HCT116 (cell line): ENCODE results near the gene FBXO48. TPM values are rescaled to one million over a fixed set of nuclear protein-coding genes. Genes with fewer than 3 reads are reported as not detected.

Experiments used
- ATAC-seq: fragments of 200-7000 bp; cut with Tn5 transposase; 2 replicates; pipeline ENCODE4 v1.9.1; 2020; ENCODE audit warnings: mild to moderate bottlenecking, moderate library complexity
- BruUV-seq: library from RNA; stranded (reverse); fragments of 400-500 nt; replicated peaks from 2 replicates; lab custom pipeline; 2021; lab: Mats Ljungman, UMichigan
- CTCF ChIA-PET: fragments of 300-600 bp; sonication (Branson Sonifier 250); formaldehyde crosslinking; loops from one replicate; lab custom pipeline; 2021; ENCODE audit warnings: antibody characterized with exemption; lab: Charles Lee
- POLR2A ChIA-PET: fragments of 300-600, 350-600 bp; sonication (Branson Sonifier 250); formaldehyde crosslinking; loops from one replicate; lab custom pipeline; 2021; ENCODE audit warnings: antibody characterized with exemption; lab: Charles Lee
- RAD21 ChIA-PET, 2 experiments: fragments of 300-600 bp; sonication (Branson Sonifier 250); formaldehyde crosslinking; loops; one replicate each; lab custom pipeline; 2023; ENCODE audit warnings: low total read pairs in 2 of 2; ENCODE audit not compliant: uncharacterized antibody in 2 of 2, unreplicated experiment in 2 of 2, low non-redundant PET in 1 of 2; lab: Charles Lee
- DNase-seq: peaks from one replicate; pipeline ENCODE4 v3.0.0-alpha.2; 2010; ENCODE audit warnings: low read depth, low spot score
- H2AFZ ChIP-seq: fragments of 200-600 bp; shearing (Covaris generic), sonication (generic); 2 replicates; pipeline ENCODE4 v1.6.1; 2017; ENCODE audit warnings: low read depth, mixed run types, mixed read lengths, antibody characterized with exemption, low read length; ENCODE audit not compliant: poor library complexity, severe bottlenecking
- H3K27ac ChIP-seq: 2 replicates; pipeline ENCODE4 v1.5.1; 2012; ENCODE audit warnings: low read depth, low read length
- H3K27me3 ChIP-seq: fragments of 200-600 bp; sonication (generic); 2 replicates; pipeline ENCODE4 v1.6.1; 2016; ENCODE audit warnings: mixed run types, low read length, mixed read lengths; ENCODE audit not compliant: insufficient read depth
- H3K36me3 ChIP-seq, 2 experiments: fragments of 200-500 bp in 1 of 2; fragments of 200-600 bp in 1 of 2; sonication (Bioruptor generic) in 1 of 2; sonication (generic) in 1 of 2; 2 replicates each; pipeline versions ENCODE4 v1.5.1 to v1.6.1; 2014 to 2016; ENCODE audit warnings: low read length in 2 of 2, inconsistent platforms in 1 of 2, mixed read lengths in 1 of 2, mixed run types in 1 of 2; ENCODE audit not compliant: insufficient read depth in 2 of 2, control insufficient read depth in 1 of 2
- H3K4me1 ChIP-seq, 2 experiments: fragments of 200-600 bp in 1 of 2; sonication (generic) in 1 of 2; 2 replicates each; pipeline versions ENCODE4 v1.5.1 to v1.6.1; 2012 to 2017; ENCODE audit warnings: low read length in 2 of 2, inconsistent platforms in 1 of 2, mild to moderate bottlenecking in 1 of 2, mixed read lengths in 1 of 2, mixed run types in 1 of 2, moderate library complexity in 1 of 2; ENCODE audit not compliant: insufficient read depth in 2 of 2, control insufficient read depth in 1 of 2
- H3K4me2 ChIP-seq: fragments of 200-600 bp; sonication (generic); 2 replicates; pipeline ENCODE4 v1.6.1; 2017; ENCODE audit warnings: mixed run types, low read length, mixed read lengths
- H3K4me3 ChIP-seq, 2 experiments: fragments of 200-600 bp in 1 of 2; sonication (generic) in 1 of 2; replicated peaks in 1 of 2; 2 replicates each; pipeline ENCODE4 v1.5.1; 2011 to 2016; ENCODE audit warnings: low read length in 2 of 2, control low read depth in 1 of 2, low read depth in 1 of 2, mild to moderate bottlenecking in 1 of 2, mixed read lengths in 1 of 2, mixed run types in 1 of 2
- H3K79me2 ChIP-seq: fragments of 200-600 bp; sonication (generic); 2 replicates; pipeline ENCODE4 v1.6.1; 2017; ENCODE audit warnings: mild to moderate bottlenecking, mixed run types, low read length, moderate library complexity, mixed read lengths; ENCODE audit not compliant: insufficient read depth
- H3K9ac ChIP-seq: fragments of 200-600 bp; sonication (generic); 2 replicates; pipeline ENCODE4 v1.6.1; 2016; ENCODE audit warnings: low read length, mixed read lengths
- H3K9me2 ChIP-seq: fragments of 200-600 bp; sonication (generic), shearing (Covaris generic); 2 replicates; pipeline ENCODE4 v1.6.1; 2017; ENCODE audit warnings: mixed run types, mild to moderate bottlenecking, moderate library complexity; ENCODE audit not compliant: insufficient read depth
- H3K9me3 ChIP-seq, 2 experiments: fragments of 200-500 bp in 1 of 2; fragments of 200-600 bp in 1 of 2; sonication (Bioruptor generic) in 1 of 2; sonication (generic) in 1 of 2; 2 replicates each; pipeline ENCODE4 v1.6.1; 2014 to 2017; ENCODE audit warnings: low read length in 2 of 2, mixed read lengths in 2 of 2, inconsistent platforms in 1 of 2, low read depth in 1 of 2, mild to moderate bottlenecking in 1 of 2, mixed run types in 1 of 2, moderate library complexity in 1 of 2; ENCODE audit not compliant: control insufficient read depth in 1 of 2, insufficient read depth in 1 of 2
- H4K20me1 ChIP-seq: fragments of 200-600 bp; sonication (generic), shearing (Covaris generic); 2 replicates; pipeline ENCODE4 v1.6.1; 2017; ENCODE audit warnings: mixed run types, mild to moderate bottlenecking, moderate library complexity; ENCODE audit not compliant: insufficient read depth
- ATF3 ChIP-seq: IDR thresholded peaks from 2 replicates; pipeline ENCODE4 v1.6.1; 2012
- CBX3 ChIP-seq: IDR thresholded peaks from 2 replicates; pipeline ENCODE4 v1.6.1; 2012; ENCODE audit warnings: low read depth
- CTCF ChIP-seq, 3 experiments: fragments of 200-600 bp in 1 of 3; sonication (generic) in 1 of 3; IDR thresholded peaks in 2 of 3; conservative IDR thresholded peaks in 1 of 3; 2 replicates each; pipeline ENCODE4 v1.5.1; 2012 to 2017; ENCODE audit warnings: low read depth in 2 of 3, low read length in 2 of 3, antibody characterized with exemption in 1 of 3, borderline replicate concordance in 1 of 3, control low read depth in 1 of 3, mild to moderate bottlenecking in 1 of 3, mixed read lengths in 1 of 3, mixed run types in 1 of 3, moderate library complexity in 1 of 3; ENCODE audit not compliant: insufficient read depth in 1 of 3
- EGR1 ChIP-seq: IDR thresholded peaks from 2 replicates; pipeline ENCODE4 v1.6.1; 2012; ENCODE audit warnings: low read depth
- ELF1 ChIP-seq: IDR thresholded peaks from 2 replicates; pipeline ENCODE4 v1.6.1; 2012; ENCODE audit warnings: low read depth, borderline replicate concordance
- EZH2 ChIP-seq: fragments of 200-600 bp; sonication (generic); IDR thresholded peaks from 2 replicates; pipeline ENCODE4 v1.6.1; 2017; ENCODE audit warnings: antibody characterized with exemption, mixed run types
- FOSL1 ChIP-seq: IDR thresholded peaks from 2 replicates; pipeline ENCODE4 v1.6.1; 2012; ENCODE audit warnings: low read depth
- JUND ChIP-seq: IDR thresholded peaks from 2 replicates; pipeline ENCODE4 v1.6.1; 2012
- MAX ChIP-seq: IDR thresholded peaks from 2 replicates; pipeline ENCODE4 v1.6.1; 2012
- POLR2A ChIP-seq: IDR thresholded peaks from 2 replicates; pipeline ENCODE4 v1.7.0; 2011; ENCODE audit warnings: borderline replicate concordance; ENCODE audit not compliant: insufficient read depth, insufficient read length; ENCODE audit errors: extremely low read depth
- POLR2AphosphoS5 ChIP-seq: IDR thresholded peaks from 2 replicates; pipeline ENCODE4 v1.6.1; 2011; ENCODE audit warnings: mild to moderate bottlenecking, low read depth, low read length, moderate library complexity
- RAD21 ChIP-seq: IDR thresholded peaks from 2 replicates; pipeline ENCODE4 v1.6.1; 2012; ENCODE audit warnings: low read depth, mild to moderate bottlenecking
- SIN3A ChIP-seq: IDR thresholded peaks from 2 replicates; pipeline ENCODE4 v1.6.1; 2012; ENCODE audit warnings: low read depth
- SP1 ChIP-seq: IDR thresholded peaks from 2 replicates; pipeline ENCODE4 v1.6.1; 2012; ENCODE audit warnings: low read depth
- SRF ChIP-seq: IDR thresholded peaks from 2 replicates; pipeline ENCODE4 v1.6.1; 2012; ENCODE audit warnings: low read depth
- TCF7L2 ChIP-seq: IDR thresholded peaks from 2 replicates; pipeline ENCODE4 v1.7.0; 2011; ENCODE audit warnings: borderline replicate concordance, inconsistent platforms; ENCODE audit not compliant: insufficient read depth, insufficient read length; ENCODE audit errors: extremely low read depth
- ZFX ChIP-seq: fragments of 450-650 bp; IDR thresholded peaks from 2 replicates; pipeline ENCODE4 v1.6.1; 2017
- ZNF274 ChIP-seq: fragments of 200-500 bp; sonication (Bioruptor generic); IDR thresholded peaks from 2 replicates; pipeline ENCODE4 v1.6.1; 2014; ENCODE audit warnings: mild to moderate bottlenecking, low read depth, low read length, inconsistent platforms
- intact Hi-C: fragments of 100-400 bp; cut with micrococcal nuclease; formaldehyde crosslinking; loops from 2 replicates; pipeline ENCODE4 v1.10.0; 2022
- total RNA-seq: library from RNA; stranded (reverse); gene quantifications from one replicate; pipeline ENCODE4 v1.2.1, GENCODE V29; 2021; ENCODE audit not compliant: unreplicated experiment

FBXO48 gene
- total RNA-seq, 1 experiment from 2014 or later, result 0.91 TPM

- no peak overlapping the region for H3K4me2 ChIP-seq
- H3K79me2 ChIP-seq, result no peaks in the 10 kb centered on the region
- H2AFZ ChIP-seq, result no peak overlapping the region
- intact Hi-C loops, result no loop called here
- ChIA-PET POLR2A (no interaction called here), CTCF (interaction anchor here (2.9 kb wide), 1 partner anchor 89 kb away, joined by 7 read pairs; no protein-coding TSS in a partner anchor)
- ATAC-seq, result no peak
- BruUV-seq, result no TSS peak
- no peaks in the 10 kb centered on the region for H3K27me3 ChIP-seq
- no peaks in the 10 kb centered on the region for H4K20me1 ChIP-seq
- no peak overlapping the region for H3K4me3 ChIP-seq
- no peaks in the 10 kb centered on the region for H3K4me1 ChIP-seq
- TF ChIP-seq ELF1 (no peak), SIN3A (no peak), EGR1 (no peak), ZFX (no peak), ATF3 (no peak), SP1 (no peak), MAX (no peak), EZH2 (no peak), SRF (no peak), POLR2AphosphoS5 (no peak), CTCF (IDR thresholded peaks at IDR 0.05 in 2 of 3, conservative IDR thresholded peaks at IDR 0.05 in 1 of 3; ENCODE audit: borderline replicate concordance in 1 of 3, insufficient read depth in 1 of 3, low read depth in 2 of 3, low read length in 2 of 3) (no peak), FOSL1 (no peak), POLR2A (no peak), CBX3 (no peak), RAD21 (no peak), ZNF274 (no peak), JUND (no peak), TCF7L2 (no peak)
- TF ChIP-seq, all 23 proteins: peak for 0
- Histone ChIP-seq H3K9ac (no peak overlapping the region), H3K9me3 (no peaks in the 10 kb centered on the region), H3K27ac (no peak overlapping the region), H3K9me2 (no peaks in the 10 kb centered on the region), H3K36me3 (no peaks in the 10 kb centered on the region)
- RAD21 ChIA-PET, result no interaction called here
- no peak for DNase-seq
Observed at GRCh38 chr2:68506170-68506569, 39.1 kb upstream of the FBXO48 start.
